Fibroblast of lung (primary cell): Measurements from ENCODE around the gene USP32. TPM values are rescaled to one million over a fixed set of nuclear protein-coding genes. Genes with fewer than 3 reads are reported as not detected.

Experiments used
- DNase-seq, 2 donors: peaks; one replicate each; pipeline versions ENCODE4 v3.0.0 to v3.0.0-alpha.2; 2010; ENCODE audit warnings: low read depth in 2 of 2
- H2AFZ ChIP-seq: 2 replicates; pipeline ENCODE4 v1.5.1; 2012; ENCODE audit warnings: low read length, control low read depth, inconsistent platforms
- H3K27ac ChIP-seq: 2 replicates; pipeline ENCODE4 v1.5.1; 2011; ENCODE audit warnings: low read length, control low read depth; ENCODE audit not compliant: insufficient read depth
- H3K27me3 ChIP-seq: 2 replicates; pipeline ENCODE4 v1.5.1; 2011; ENCODE audit warnings: mild to moderate bottlenecking, low read length; ENCODE audit not compliant: control insufficient read depth, insufficient read depth
- H3K36me3 ChIP-seq: 2 replicates; pipeline ENCODE4 v1.5.1; 2011; ENCODE audit warnings: low read length; ENCODE audit not compliant: control insufficient read depth, insufficient read depth
- H3K4me1 ChIP-seq: 2 replicates; pipeline ENCODE4 v1.5.1; 2011; ENCODE audit warnings: low read length; ENCODE audit not compliant: control insufficient read depth, insufficient read depth; ENCODE audit errors: extremely low read depth
- H3K4me2 ChIP-seq: 2 replicates; pipeline ENCODE4 v1.5.1; 2011; ENCODE audit warnings: low read length, control low read depth; ENCODE audit not compliant: insufficient read depth; ENCODE audit errors: extremely low read depth
- H3K4me3 ChIP-seq, 4 experiments: fragments of 200-600 bp in 1 of 4; sonication (generic) in 1 of 4; replicated peaks in 1 of 4; 2 replicates each; pipeline ENCODE4 v1.5.1; 2011 to 2016; ENCODE audit warnings: low read length in 4 of 4, low read depth in 3 of 4, mild to moderate bottlenecking in 3 of 4, control low read depth in 2 of 4, inconsistent platforms in 1 of 4, mixed read lengths in 1 of 4; ENCODE audit not compliant: insufficient read depth in 1 of 4; ENCODE audit errors: control extremely low read depth in 1 of 4
- H3K79me2 ChIP-seq: 2 replicates; pipeline ENCODE4 v1.5.1; 2012; ENCODE audit warnings: mild to moderate bottlenecking, low read length, inconsistent platforms; ENCODE audit not compliant: control insufficient read depth, insufficient read depth
- H3K9ac ChIP-seq: 2 replicates; pipeline ENCODE4 v1.5.1; 2011; ENCODE audit warnings: mild to moderate bottlenecking, low read length, control low read depth; ENCODE audit not compliant: insufficient read depth
- H3K9me3 ChIP-seq: 2 replicates; pipeline ENCODE4 v1.5.1; 2012; ENCODE audit warnings: low read depth, low read length; ENCODE audit not compliant: control insufficient read depth, insufficient read depth
- H4K20me1 ChIP-seq: 2 replicates; pipeline ENCODE4 v1.5.1; 2011; ENCODE audit warnings: low read length; ENCODE audit not compliant: control insufficient read depth, insufficient read depth; ENCODE audit errors: extremely low read depth
- EZH2 ChIP-seq: IDR thresholded peaks from 2 replicates; pipeline ENCODE4 v1.5.1; 2012; ENCODE audit warnings: low read length, control low read depth, mild to moderate bottlenecking; ENCODE audit errors: missing control alignments
- polyA plus RNA-seq, 2 donors: library from polyadenylated mRNA; depleted of rRNA in 1 of 2; stranded (reverse) in 1 of 2; unstranded in 1 of 2; fragments of >200 nt; gene quantifications; 2 replicates each; pipeline ENCODE4 v1.2.1, GENCODE V29; 2011 to 2012; ENCODE audit warnings: missing spikeins in 1 of 2
- total RNA-seq: library from RNA; depleted of rRNA; stranded (reverse); fragments of >200 nt; gene quantifications from 2 replicates; pipeline ENCODE4 v1.2.1, GENCODE V29; 2014
- TF ChIP-seq, protein P1 (sequence below), 2 donors: IDR thresholded peaks in 1 of 2; conservative IDR thresholded peaks in 1 of 2; 1 replicate in 1 of 2; 2 replicates in 1 of 2; pipeline ENCODE4 v1.5.1; 2011 to 2012; ENCODE audit warnings: low read length in 2 of 2, control low read depth in 1 of 2, inconsistent platforms in 1 of 2, low read depth in 1 of 2, mild to moderate bottlenecking in 1 of 2

The USP32 gene
- total and polyA plus RNA-seq, 2 donors (not counting 1 experiment from before 2014, with no cell fraction given): 40.1 to 82.7 TPM

DNA sequence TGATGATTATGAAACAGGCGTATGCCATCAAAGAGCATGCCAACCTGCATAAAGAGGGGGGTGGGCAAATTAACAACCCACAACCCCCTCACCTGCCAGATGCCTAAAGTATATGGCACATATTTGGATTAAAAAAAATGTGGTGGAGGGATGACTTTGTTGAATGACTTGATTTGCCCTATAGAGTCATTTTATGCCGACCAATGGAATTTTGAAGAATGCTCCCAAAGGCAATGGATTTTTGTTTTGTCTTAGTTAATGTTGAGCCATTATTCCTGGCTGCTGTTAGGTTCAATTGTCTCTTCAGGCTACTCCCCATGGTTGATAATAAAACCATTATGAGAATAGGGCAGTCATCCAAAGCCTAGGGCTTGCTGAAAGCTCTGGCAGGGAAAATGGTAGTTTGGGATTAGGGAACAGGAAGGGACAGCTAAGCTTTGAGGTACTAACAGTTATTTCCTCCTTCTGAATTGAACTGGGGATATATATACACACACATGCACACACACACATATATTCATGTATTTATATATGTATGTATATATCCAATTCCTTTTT lies 24.5 kb upstream of the USP32 start:
- TF ChIP-seq, protein P1, sequence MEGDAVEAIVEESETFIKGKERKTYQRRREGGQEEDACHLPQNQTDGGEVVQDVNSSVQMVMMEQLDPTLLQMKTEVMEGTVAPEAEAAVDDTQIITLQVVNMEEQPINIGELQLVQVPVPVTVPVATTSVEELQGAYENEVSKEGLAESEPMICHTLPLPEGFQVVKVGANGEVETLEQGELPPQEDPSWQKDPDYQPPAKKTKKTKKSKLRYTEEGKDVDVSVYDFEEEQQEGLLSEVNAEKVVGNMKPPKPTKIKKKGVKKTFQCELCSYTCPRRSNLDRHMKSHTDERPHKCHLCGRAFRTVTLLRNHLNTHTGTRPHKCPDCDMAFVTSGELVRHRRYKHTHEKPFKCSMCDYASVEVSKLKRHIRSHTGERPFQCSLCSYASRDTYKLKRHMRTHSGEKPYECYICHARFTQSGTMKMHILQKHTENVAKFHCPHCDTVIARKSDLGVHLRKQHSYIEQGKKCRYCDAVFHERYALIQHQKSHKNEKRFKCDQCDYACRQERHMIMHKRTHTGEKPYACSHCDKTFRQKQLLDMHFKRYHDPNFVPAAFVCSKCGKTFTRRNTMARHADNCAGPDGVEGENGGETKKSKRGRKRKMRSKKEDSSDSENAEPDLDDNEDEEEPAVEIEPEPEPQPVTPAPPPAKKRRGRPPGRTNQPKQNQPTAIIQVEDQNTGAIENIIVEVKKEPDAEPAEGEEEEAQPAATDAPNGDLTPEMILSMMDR (conservative IDR thresholded peaks at IDR 0.05 in 1 of 2, IDR thresholded peaks at IDR 0.05 in 1 of 2; ENCODE audit: low read depth in 1 of 2, low read length in 2 of 2): no peak
- TF ChIP-seq EZH2: no peak
- Histone ChIP-seq H3K9ac (no peak overlapping the region), H3K9me3 (no peaks in the 10 kb centered on the region), H3K4me1 (no peaks in the 10 kb centered on the region), H3K36me3 (no peaks in the 10 kb centered on the region), H2AFZ (no peak overlapping the region), H4K20me1 (no peaks in the 10 kb centered on the region), H3K4me3 (no peak overlapping the region), H3K27me3 (no peaks in the 10 kb centered on the region), H3K27ac (no peak overlapping the region), H3K4me2 (no peak overlapping the region), H3K79me2 (no peaks in the 10 kb centered on the region)
- DNase-seq: no peak

DNA sequence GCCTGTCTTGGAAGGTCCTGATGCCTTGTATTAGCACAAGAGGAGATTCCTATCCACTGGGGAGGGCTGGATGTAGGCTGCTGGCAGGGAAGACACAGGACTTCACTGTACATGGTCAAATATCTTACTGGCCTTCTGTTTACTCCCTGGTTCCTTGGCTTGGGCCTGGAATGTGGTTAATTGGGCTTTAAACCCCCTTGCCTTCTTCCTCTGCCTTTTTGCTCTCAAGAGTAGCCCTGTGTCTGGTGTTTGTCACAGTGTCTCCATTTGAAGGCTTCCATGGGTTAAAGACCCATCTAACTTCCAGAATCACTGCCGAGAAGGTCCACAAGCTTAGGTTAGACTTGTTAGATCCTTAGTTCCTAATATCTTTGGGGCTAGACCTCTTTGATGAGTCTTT lies 23.2 kb upstream of the USP32 start:
- DNase-seq: no peak
- Histone ChIP-seq H3K36me3 (no peaks in the 10 kb centered on the region), H3K9me3 (no peaks in the 10 kb centered on the region), H3K4me1 (no peaks in the 10 kb centered on the region), H3K79me2 (no peaks in the 10 kb centered on the region), H3K27ac (no peak overlapping the region), H3K4me3 (no peak overlapping the region), H3K27me3 (no peaks in the 10 kb centered on the region), H2AFZ (no peak overlapping the region), H3K9ac (no peak overlapping the region), H4K20me1 (no peaks in the 10 kb centered on the region), H3K4me2 (no peak overlapping the region)
- no peak for TF ChIP-seq EZH2
- TF ChIP-seq, protein P1 (conservative IDR thresholded peaks at IDR 0.05 in 1 of 2, IDR thresholded peaks at IDR 0.05 in 1 of 2; ENCODE audit: low read depth in 1 of 2, low read length in 2 of 2): no peak

DNA sequence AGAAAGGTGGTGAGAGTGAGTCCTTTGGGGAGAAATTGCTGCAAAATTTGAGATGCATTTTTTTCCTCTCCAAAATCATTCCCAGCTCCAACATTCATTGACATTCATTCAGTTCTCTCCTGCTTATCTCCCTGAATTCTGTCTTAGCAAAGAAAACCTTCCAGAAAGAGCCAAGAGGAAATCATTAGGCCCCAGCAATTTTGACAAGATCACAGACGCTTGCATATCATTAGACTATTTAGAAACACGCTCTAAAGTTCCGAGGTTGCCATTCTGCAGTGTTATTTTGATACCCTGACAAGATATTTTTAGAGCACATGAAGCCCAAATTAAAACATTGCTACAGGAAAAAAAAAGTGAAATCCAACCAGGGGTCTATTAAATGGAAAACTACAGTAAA lies 20.8 kb upstream of the USP32 start:
- Histone ChIP-seq H3K9me3 (no peaks in the 10 kb centered on the region), H3K27me3 (no peaks in the 10 kb centered on the region), H3K4me1 (no peaks in the 10 kb centered on the region), H3K36me3 (no peaks in the 10 kb centered on the region), H3K9ac (no peak overlapping the region), H3K27ac (no peak overlapping the region), H3K4me3 (no peak overlapping the region), H2AFZ (no peak overlapping the region), H3K79me2 (no peaks in the 10 kb centered on the region), H4K20me1 (no peaks in the 10 kb centered on the region), H3K4me2 (no peak overlapping the region)
- no peak for TF ChIP-seq EZH2
- TF ChIP-seq, protein P1 (conservative IDR thresholded peaks at IDR 0.05 in 1 of 2, IDR thresholded peaks at IDR 0.05 in 1 of 2; ENCODE audit: low read depth in 1 of 2, low read length in 2 of 2): no peak
- DNase-seq: no peak
